HepG2 (cell line): ENCODE measurements around the gene HSPA4L. TPM values are rescaled to one million over a fixed set of nuclear protein-coding genes. Genes with fewer than 3 reads are reported as not detected.

ENCODE experiments used
- DNMT1 ChIP-seq: sonication (generic); formaldehyde crosslinking; IDR thresholded peaks from 2 replicates; pipeline ENCODE4 v1.5.1; 2020; ENCODE audit warnings: mild to moderate bottlenecking, missing genetic modification reagents
- E2F2 ChIP-seq: sonication (generic); formaldehyde crosslinking; IDR thresholded peaks from 2 replicates; pipeline ENCODE4 v1.4.0; 2020; ENCODE audit warnings: missing genetic modification reagents, borderline replicate concordance
- EEA1 ChIP-seq: sonication (generic); formaldehyde crosslinking; IDR thresholded peaks from 2 replicates; pipeline ENCODE4 v1.5.1; 2020; ENCODE audit warnings: mild to moderate bottlenecking, missing genetic modification reagents, borderline replicate concordance
- HHEX ChIP-seq: IDR thresholded peaks from 2 replicates; pipeline ENCODE4 v1.6.1; 2016; ENCODE audit warnings: control low read depth
- HINFP ChIP-seq: sonication (generic); formaldehyde crosslinking; IDR thresholded peaks from 2 replicates; pipeline ENCODE4 v1.4.0; 2020; ENCODE audit warnings: low read depth, mild to moderate bottlenecking, missing genetic modification reagents
- HNRNPL ChIP-seq: fragments of 200-400 bp; formaldehyde crosslinking; IDR thresholded peaks from 2 replicates; pipeline ENCODE4 v1.6.1; 2017; ENCODE audit warnings: mild to moderate bottlenecking, low read depth, low read length
- IKZF4 ChIP-seq: sonication (generic); formaldehyde crosslinking; IDR thresholded peaks from 2 replicates; pipeline ENCODE4 v1.5.1; 2020; ENCODE audit warnings: borderline replicate concordance, mild to moderate bottlenecking, low read depth, missing genetic modification reagents; ENCODE audit errors: not compliant biosample characterization
- KDM2A ChIP-seq: sonication (generic); formaldehyde crosslinking; IDR thresholded peaks from 2 replicates; pipeline ENCODE4 v1.4.0; 2020; ENCODE audit warnings: low read depth, missing genetic modification reagents, borderline replicate concordance
- MYC ChIP-seq: sonication (generic); formaldehyde crosslinking; IDR thresholded peaks from 2 replicates; pipeline ENCODE4 v1.9.0; 2021; ENCODE audit warnings: missing genetic modification reagents, borderline replicate concordance
- NAIF1 ChIP-seq: sonication (generic); formaldehyde crosslinking; IDR thresholded peaks from 2 replicates; pipeline ENCODE4 v1.5.0; 2020; ENCODE audit warnings: mild to moderate bottlenecking, missing genetic modification reagents, borderline replicate concordance
- TFDP2 ChIP-seq: sonication (generic); formaldehyde crosslinking; IDR thresholded peaks from 2 replicates; pipeline ENCODE4 v1.4.0; 2020; ENCODE audit warnings: missing genetic modification reagents
- ZNF274 ChIP-seq: sonication (generic); formaldehyde crosslinking; IDR thresholded peaks from 2 replicates; pipeline ENCODE4 v1.5.1; 2020; ENCODE audit warnings: mild to moderate bottlenecking, missing genetic modification reagents
- ZNF430 ChIP-seq: sonication (generic); formaldehyde crosslinking; IDR thresholded peaks from 2 replicates; pipeline ENCODE4 v1.9.0; 2021; ENCODE audit warnings: mild to moderate bottlenecking, missing genetic modification reagents
- ZNF580 ChIP-seq: IDR thresholded peaks from 2 replicates; pipeline ENCODE4 v1.6.1; 2016; ENCODE audit warnings: low read depth, borderline replicate concordance
- ZNF7 ChIP-seq: IDR thresholded peaks from 2 replicates; pipeline ENCODE4 v1.6.1; 2016; ENCODE audit warnings: missing biosample characterization, missing genetic modification reagents
- ZNF777 ChIP-seq: sonication (generic); formaldehyde crosslinking; IDR thresholded peaks from 2 replicates; pipeline ENCODE4 v1.4.0; 2020; ENCODE audit warnings: missing genetic modification reagents
- polyA plus RNA-seq, 8 experiments: library from polyadenylated mRNA; depleted of rRNA in 3 of 8; stranded (reverse) in 7 of 8; unstranded in 1 of 8; fragments of >200 nt; fragmentation: Illumina TruSeq in 4 of 8; extraction: Trizol in 4 of 8; gene quantifications; 2 replicates each; pipeline versions ENCODE4 v1.2.1 to v1.2.3, GENCODE V29; 2011 to 2016; ENCODE audit warnings: low read depth in 4 of 8, missing spikeins in 1 of 8, mixed read lengths in 1 of 8; ENCODE audit not compliant: insufficient read depth in 1 of 8
- total RNA-seq, 5 experiments: library from RNA; depleted of rRNA; stranded (reverse); fragments of >200 nt; fragmentation: Illumina TruSeq; extraction: Trizol; gene quantifications; 2 replicates each; pipeline ENCODE4 v1.2.3, GENCODE V29; 2016; ENCODE audit warnings: low read depth in 1 of 5
- TF ChIP-seq, protein P1 (sequence below), 2 experiments: sonication (generic) in 1 of 2; formaldehyde crosslinking in 1 of 2; IDR thresholded peaks; 2 replicates each; pipeline versions ENCODE4 v1.4.0 to v1.6.1; 2018 to 2020; ENCODE audit warnings: missing genetic modification reagents in 2 of 2, borderline replicate concordance in 1 of 2, low read depth in 1 of 2, mild to moderate bottlenecking in 1 of 2, missing biosample characterization in 1 of 2
- TF ChIP-seq, protein P2 (sequence below): sonication (generic); formaldehyde crosslinking; IDR thresholded peaks from 2 replicates; pipeline ENCODE4 v1.4.0; 2020; ENCODE audit warnings: mild to moderate bottlenecking, missing genetic modification reagents
- TF ChIP-seq, protein P3 (sequence below): sonication (generic); formaldehyde crosslinking; IDR thresholded peaks from 2 replicates; pipeline ENCODE4 v1.4.0; 2020; ENCODE audit warnings: mild to moderate bottlenecking, missing genetic modification reagents

The HSPA4L gene
- total and polyA plus RNA-seq, 2 of the 13 experiments (the other 11 are each of a cell fraction or from before 2014, with no cell fraction given) = 3.7 to 31.5 TPM

GRCh38 chr4:127782275-127783025, at the start of gene HSPA4L (continued):
- no peak for TF ChIP-seq DNMT1 (CRISPR knock-in tag)
- 0 out of 2 replicates have a peak, but pooled peaks have one; percentile 43 for TF ChIP-seq HNRNPL
- no peak for TF ChIP-seq HHEX (CRISPR knock-in tag)
- peak; percentile 65; the same call in 1 of the 2 replicates for TF ChIP-seq HINFP
- 0 out of 2 replicates have a peak, but pooled peaks have one; percentile 56 for TF ChIP-seq EEA1
- TF ChIP-seq ZNF580 = no peak
- TF ChIP-seq E2F2 (CRISPR knock-in tag) = no peak
- TF ChIP-seq ZNF274 = peak; percentile 12; the same call in 1 of the 2 replicates
- TF ChIP-seq NAIF1 = no peak; the same call in 1 of the 2 replicates
- TF ChIP-seq, protein P1, sequence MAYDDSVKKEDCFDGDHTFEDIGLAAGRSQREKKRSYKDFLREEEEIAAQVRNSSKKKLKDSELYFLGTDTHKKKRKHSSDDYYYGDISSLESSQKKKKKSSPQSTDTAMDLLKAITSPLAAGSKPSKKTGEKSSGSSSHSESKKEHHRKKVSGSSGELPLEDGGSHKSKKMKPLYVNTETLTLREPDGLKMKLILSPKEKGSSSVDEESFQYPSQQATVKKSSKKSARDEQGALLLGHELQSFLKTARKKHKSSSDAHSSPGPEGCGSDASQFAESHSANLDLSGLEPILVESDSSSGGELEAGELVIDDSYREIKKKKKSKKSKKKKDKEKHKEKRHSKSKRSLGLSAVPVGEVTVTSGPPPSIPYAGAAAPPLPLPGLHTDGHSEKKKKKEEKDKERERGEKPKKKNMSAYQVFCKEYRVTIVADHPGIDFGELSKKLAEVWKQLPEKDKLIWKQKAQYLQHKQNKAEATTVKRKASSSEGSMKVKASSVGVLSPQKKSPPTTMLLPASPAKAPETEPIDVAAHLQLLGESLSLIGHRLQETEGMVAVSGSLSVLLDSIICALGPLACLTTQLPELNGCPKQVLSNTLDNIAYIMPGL (CRISPR knock-in tag; IDR thresholded peaks at IDR 0.05; ENCODE audit: borderline replicate concordance in 1 of 2, low read depth in 1 of 2) = peak; percentile 81 to 85
- peak; percentile 30; the same call in 1 of the 2 replicates for TF ChIP-seq MYC (CRISPR knock-in tag)
- peak; percentile 73 for TF ChIP-seq ZNF777 (CRISPR knock-in tag)
- TF ChIP-seq, protein P2, sequence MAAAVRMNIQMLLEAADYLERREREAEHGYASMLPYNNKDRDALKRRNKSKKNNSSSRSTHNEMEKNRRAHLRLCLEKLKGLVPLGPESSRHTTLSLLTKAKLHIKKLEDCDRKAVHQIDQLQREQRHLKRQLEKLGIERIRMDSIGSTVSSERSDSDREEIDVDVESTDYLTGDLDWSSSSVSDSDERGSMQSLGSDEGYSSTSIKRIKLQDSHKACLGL = 0 out of 2 replicates have a peak, but pooled peaks have one; percentile 16
- peak; percentile 51; the same call in 1 of the 2 replicates for TF ChIP-seq ZNF430 (CRISPR knock-in tag)
- TF ChIP-seq TFDP2 (CRISPR knock-in tag) = peak; percentile 62; the same call in 1 of the 2 replicates
- TF ChIP-seq, protein P3, sequence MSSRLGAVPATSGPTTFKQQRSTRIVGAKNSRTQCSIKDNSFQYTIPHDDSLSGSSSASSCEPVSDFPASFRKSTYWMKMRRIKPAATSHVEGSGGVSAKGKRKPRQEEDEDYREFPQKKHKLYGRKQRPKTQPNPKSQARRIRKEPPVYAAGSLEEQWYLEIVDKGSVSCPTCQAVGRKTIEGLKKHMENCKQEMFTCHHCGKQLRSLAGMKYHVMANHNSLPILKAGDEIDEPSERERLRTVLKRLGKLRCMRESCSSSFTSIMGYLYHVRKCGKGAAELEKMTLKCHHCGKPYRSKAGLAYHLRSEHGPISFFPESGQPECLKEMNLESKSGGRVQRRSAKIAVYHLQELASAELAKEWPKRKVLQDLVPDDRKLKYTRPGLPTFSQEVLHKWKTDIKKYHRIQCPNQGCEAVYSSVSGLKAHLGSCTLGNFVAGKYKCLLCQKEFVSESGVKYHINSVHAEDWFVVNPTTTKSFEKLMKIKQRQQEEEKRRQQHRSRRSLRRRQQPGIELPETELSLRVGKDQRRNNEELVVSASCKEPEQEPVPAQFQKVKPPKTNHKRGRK (CRISPR knock-in tag) = no peak
- peak; percentile 43; the same call in 1 of the 2 replicates for TF ChIP-seq KDM2A (CRISPR knock-in tag)
- TF ChIP-seq IKZF4 = peak; percentile 63
- TF ChIP-seq ZNF7 (CRISPR knock-in tag) = no peak
